Activated gamma-delta T cell (primary cell): ENCODE results near the gene PRICKLE1.
"Not testable (repeated sequence)": the region's sequence is repeated elsewhere in the genome, so short reads cannot be mapped to it uniquely, and the experiment has no call there.

ENCODE experiments used
- DNase-seq: peaks from one replicate; lab custom pipeline; 2025; lab: John Stamatoyannopoulos, UW

Gene PRICKLE1

GRCh38 chr12:42556917-42557316, 32.6 kb downstream of the PRICKLE1 start:
- no peak for DNase-seq

GRCh38 chr12:42552822-42553221, 36.7 kb downstream of the PRICKLE1 start:
- DNase-seq = no peak

- DNase-seq = no peak
Observed at GRCh38 chr12:42550800-42551199, 38.7 kb downstream of the PRICKLE1 start.

- no peak for DNase-seq
Observed at GRCh38 chr12:42546709-42547108, 42.8 kb downstream of the PRICKLE1 start.

GRCh38 chr12:42541965-42542364, 47.6 kb downstream of the PRICKLE1 start:
- no peak for DNase-seq

- DNase-seq = not testable (repeated sequence)
Observed at GRCh38 chr12:42541308-42541707, 48.2 kb downstream of the PRICKLE1 start.

- no peak for DNase-seq
Observed at GRCh38 chr12:42539696-42540095, 49.9 kb downstream of the PRICKLE1 start.

- DNase-seq = no peak
Observed at GRCh38 chr12:42538203-42538602, 51.3 kb downstream of the PRICKLE1 start.

GRCh38 chr12:42534184-42534838, 55.2 kb downstream of the PRICKLE1 start:
- no peak for DNase-seq

GRCh38 chr12:42530284-42530683, 59.3 kb downstream of the PRICKLE1 start:
- no peak for DNase-seq

- no peak for DNase-seq
Observed at GRCh38 chr12:42525444-42525843, 64.1 kb downstream of the PRICKLE1 start.

GRCh38 chr12:42524716-42525115, 64.8 kb downstream of the PRICKLE1 start:
- no peak for DNase-seq

GRCh38 chr12:42516573-42516972, 73.0 kb downstream of the PRICKLE1 start:
- no peak for DNase-seq

GRCh38 chr12:42511656-42512055, 77.9 kb downstream of the PRICKLE1 start:
- no peak for DNase-seq

- DNase-seq = no peak
Observed at GRCh38 chr12:42510823-42511222, 78.7 kb downstream of the PRICKLE1 start.

- DNase-seq = no peak
Observed at GRCh38 chr12:42508913-42509460, 80.6 kb downstream of the PRICKLE1 start.

- DNase-seq = no peak
Observed at GRCh38 chr12:42507565-42507964, 82.0 kb downstream of the PRICKLE1 start.

GRCh38 chr12:42507081-42507480, 82.5 kb downstream of the PRICKLE1 start:
- no peak for DNase-seq

GRCh38 chr12:42504049-42504448, 85.5 kb downstream of the PRICKLE1 start:
- no peak for DNase-seq

- DNase-seq = no peak
Observed at GRCh38 chr12:42502682-42503081, 86.9 kb downstream of the PRICKLE1 start.

GRCh38 chr12:42498549-42499247, 90.8 kb downstream of the PRICKLE1 start:
- DNase-seq = no peak

- no peak for DNase-seq
Observed at GRCh38 chr12:42496886-42497285, 92.7 kb downstream of the PRICKLE1 start.

- DNase-seq = no peak
Observed at GRCh38 chr12:42495244-42495643, 94.3 kb downstream of the PRICKLE1 start.
